ENCODE results near the gene GCSH. TPM values are rescaled to one million over a fixed set of nuclear protein-coding genes. Genes with fewer than 3 reads are reported as not detected.

Gene GCSH
- total and polyA plus RNA-seq, 2 of the 13 experiments (the other 11 are each of a cell fraction or from before 2014, with no cell fraction given): 35.9 to 103 TPM

GRCh38 chr16:81136390-81137335, 40.5 kb upstream of the GCSH start:
- no peak for FAIRE-seq
- Histone ChIP-seq H3K27me3 (ENCODE audit: control insufficient read depth in 1 of 2, insufficient read depth in 2 of 2, low read length in 2 of 2) (no peaks in the 10 kb centered on the region), H3K79me2 (ENCODE audit: insufficient read depth, low read length) (no peaks in the 10 kb centered on the region), H3K27ac (ENCODE audit: extremely low read length, insufficient read depth, low read length) (no peak overlapping the region), H3K9me3 (ENCODE audit: low read length) (no peaks in the 10 kb centered on the region), H3K4me3 (replicated peaks in 1 of 3; ENCODE audit: insufficient read depth in 1 of 3, low read depth in 2 of 3, low read length in 3 of 3) (peak overlapping the region in 1 of 3 experiments; percentile 9; a peak in 1 of 6 replicates), H3K4me1 (ENCODE audit: insufficient read depth, low read length) (peaks cover 43% of the 10 kb centered on the region), H3K9ac (ENCODE audit: insufficient read depth, low read depth, low read length) (no peak overlapping the region), H2AFZ (ENCODE audit: low read length) (no peak overlapping the region), H4K20me1 (ENCODE audit: insufficient read depth, low read length) (no peaks in the 10 kb centered on the region), H3K36me3 (replicated peaks in 1 of 2; ENCODE audit: control insufficient read depth in 1 of 2, insufficient read depth in 2 of 2, low read length in 2 of 2) (no peaks in the 10 kb centered on the region), H3K4me2 (ENCODE audit: low read depth, low read length) (peak overlapping the region; percentile 30)
- CTCF ChIA-PET (ENCODE audit: low intra/inter-chr PET ratio, low total read pairs): no interaction called here
- no peak for TF ChIP-seq BATF2 (CRISPR knock-in tag; IDR thresholded peaks at IDR 0.05)
- peak; percentile 20 for TF ChIP-seq XRCC5 (optimal IDR thresholded peaks at IDR 0.05; ENCODE audit: low read length)
- no peak for TF ChIP-seq FOXP1 (IDR thresholded peaks at IDR 0.05)
- peak; percentile 19; the same call in 1 of the 2 replicates for TF ChIP-seq FOXP1 (CRISPR knock-in tag; IDR thresholded peaks at IDR 0.05)
- TF ChIP-seq KDM4B (CRISPR knock-in tag; IDR thresholded peaks at IDR 0.05): no peak
- TF ChIP-seq FOXK1 (CRISPR knock-in tag; IDR thresholded peaks at IDR 0.05; ENCODE audit: borderline replicate concordance, low read depth): no peak
- no peak for TF ChIP-seq ZNF317 (CRISPR knock-in tag; IDR thresholded peaks at IDR 0.05)
- peak; percentile 94 for TF ChIP-seq ZSCAN25 (CRISPR knock-in tag; IDR thresholded peaks at IDR 0.05)
- TF ChIP-seq KLF11 (CRISPR knock-in tag; IDR thresholded peaks at IDR 0.05): no peak
- 0 out of 2 replicates have a peak, but pooled peaks have one; percentile 25 for TF ChIP-seq BHLHE40 (IDR thresholded peaks at IDR 0.05; ENCODE audit: low read length)
- no peak for TF ChIP-seq RELA (CRISPR knock-in tag; IDR thresholded peaks at IDR 0.05)
- no TSS peak for BruUV-seq (replicated peaks)
- no peak for DNase-seq (ENCODE audit: low spot score)
- in situ Hi-C loops (cut with HindIII; ENCODE audit: extremely low pct_ligation_motif_present, low pct_unique_long_range_greater_than_20kb) (no loop called here), intact Hi-C loops (cut with micrococcal nuclease; ENCODE audit: unreplicated experiment) (no loop called here)
- POLR2A ChIA-PET: interaction anchor here (1.0 kb wide), 1 partner anchor 12 kb away, joined by 4 read pairs; no protein-coding TSS in a partner anchor
- ATAC-seq: no peak
- WGBS (ENCODE audit: low lambda C conversion rate): 42% methylated on average over 12 of the region's 12 CpGs
